AG09319 (cell line): ENCODE results near the gene SYNGR1.
"Not testable (repeated sequence)": the region's sequence is repeated elsewhere in the genome, so short reads cannot be mapped to it uniquely, and the experiment has no call there.

ENCODE experiments used
- DNase-seq: peaks from one replicate; pipeline ENCODE4 v3.0.0-alpha.2; 2010; ENCODE audit warnings: low read depth; ENCODE audit errors: extremely low read depth
- CTCF ChIP-seq: IDR thresholded peaks from 2 replicates; pipeline ENCODE4 v1.5.1; 2011; ENCODE audit warnings: low read depth, mild to moderate bottlenecking, inconsistent platforms, low read length, moderate library complexity

Gene SYNGR1

GRCh38 chr22:39327995-39328754 is 21.6 kb upstream of the SYNGR1 start:
- no peak for DNase-seq
- TF ChIP-seq CTCF: no peak

- DNase-seq: not testable (repeated sequence)
Measured at GRCh38 chr22:39330553-39330952, 19.2 kb upstream of the SYNGR1 start.

- DNase-seq: no peak
- TF ChIP-seq CTCF: no peak
Measured at GRCh38 chr22:39332441-39333064, 17.2 kb upstream of the SYNGR1 start.

DNA sequence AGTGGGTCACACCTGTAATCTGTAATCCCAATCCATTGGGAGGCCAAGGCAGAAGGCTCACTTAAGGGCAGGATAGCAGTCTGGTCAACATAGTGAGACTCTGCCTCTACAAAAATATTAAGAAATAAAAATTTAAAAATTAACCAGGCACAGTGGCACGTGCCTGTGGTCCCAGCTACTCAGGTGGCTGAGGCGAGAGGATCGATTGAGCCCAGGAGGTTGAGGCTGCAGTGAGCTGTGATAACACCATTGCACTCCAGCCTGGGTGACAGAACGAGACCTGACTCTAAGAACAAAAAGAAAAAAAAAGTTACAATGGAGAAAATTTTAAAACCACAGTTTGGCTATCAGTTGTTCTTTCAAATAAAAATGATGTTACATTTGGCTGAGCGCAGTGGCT is 13.4 kb upstream of the SYNGR1 start:
- TF ChIP-seq CTCF: no peak
- DNase-seq: no peak

DNA sequence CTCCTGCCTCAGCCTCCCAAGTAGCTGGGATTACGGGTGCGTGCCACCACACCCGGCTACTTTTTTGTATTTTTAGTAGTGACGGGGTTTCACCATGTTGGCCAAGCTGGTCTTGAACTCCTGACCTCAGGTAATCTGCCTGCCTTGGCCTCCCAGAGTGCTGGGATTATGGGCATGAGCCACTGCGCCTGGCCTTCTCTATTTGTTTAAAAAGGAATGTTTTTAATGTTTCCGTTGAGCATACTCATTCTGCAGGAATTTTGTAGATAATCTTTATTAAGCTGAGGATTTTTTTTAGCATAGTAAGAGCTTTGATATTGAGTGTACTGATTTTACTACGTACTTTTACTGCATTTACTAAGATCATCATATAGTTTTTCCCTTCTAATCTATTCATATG is 10.0 kb upstream of the SYNGR1 start:
- DNase-seq: not testable (repeated sequence)

- DNase-seq: no peak
- no peak for TF ChIP-seq CTCF
Measured at GRCh38 chr22:39341179-39341578, 8.6 kb upstream of the SYNGR1 start.

- DNase-seq: no peak
- TF ChIP-seq CTCF: peak; percentile 85
Measured at GRCh38 chr22:39343259-39344045, 6.3 kb upstream of the SYNGR1 start.

GRCh38 chr22:39344046-39344390 is 5.8 kb upstream of the SYNGR1 start:
- no peak for DNase-seq
- TF ChIP-seq CTCF: no peak
